Activated CD8-positive, alpha-beta T cell treated with anti-CD3 and anti-CD28 coated beads for 36 hours (primary cell): ENCODE data around the gene DDB1. TPM values are rescaled to one million over a fixed set of nuclear protein-coding genes. Genes with fewer than 3 reads are reported as not detected.

Source experiments
- ATAC-seq: fragments of 200-7000 bp; cut with Tn5 transposase; one replicate; pipeline ENCODE4 v1.10.0; 2021; ENCODE audit warnings: mild to moderate bottlenecking, moderate library complexity
- CTCF ChIA-PET: fragments of 350-600 bp; sonication (Branson Sonifier 250); formaldehyde crosslinking; loops from one replicate; lab custom pipeline; 2021; ENCODE audit warnings: antibody characterized with exemption; lab: Charles Lee
- POLR2A ChIA-PET: fragments of 350-600 bp; sonication (Branson Sonifier 250); formaldehyde crosslinking; loops from one replicate; lab custom pipeline; 2021; ENCODE audit warnings: antibody characterized with exemption; lab: Charles Lee
- DNase-seq: peaks from one replicate; pipeline ENCODE4 v3.0.0-alpha.2; 2020
- H3K27ac Mint-ChIP-seq: one replicate; pipeline ENCODE4 v1.8.0; 2021; ENCODE audit warnings: mild to moderate bottlenecking, mixed read lengths
- H3K27me3 Mint-ChIP-seq: one replicate; pipeline ENCODE4 v1.8.0; 2021; ENCODE audit warnings: mixed read lengths
- H3K36me3 Mint-ChIP-seq: one replicate; pipeline ENCODE4 v1.8.0; 2021; ENCODE audit warnings: low read depth, mixed read lengths
- H3K4me1 Mint-ChIP-seq: one replicate; pipeline ENCODE4 v1.8.0; 2021; ENCODE audit warnings: low read depth, mixed read lengths
- H3K4me3 Mint-ChIP-seq: one replicate; pipeline ENCODE4 v1.8.0; 2021; ENCODE audit warnings: mild to moderate bottlenecking, moderate library complexity, mixed read lengths
- H3K9me3 Mint-ChIP-seq: one replicate; pipeline ENCODE4 v1.8.0; 2021; ENCODE audit warnings: mixed read lengths
- intact Hi-C: fragments of 100-400 bp; cut with micrococcal nuclease; formaldehyde crosslinking; loops from one replicate; pipeline ENCODE4 v1.10.0; 2022
- total RNA-seq, 2 experiments: library from RNA; stranded (reverse); gene quantifications; one replicate each; pipeline ENCODE4 v1.2.3, GENCODE V29; 2021
- TF ChIP-seq, protein P1 (sequence below): fragments of 200-600 bp; IDR thresholded peaks from one replicate; pipeline ENCODE4 v1.8.0; 2022; ENCODE audit warnings: antibody characterized with exemption, mild to moderate bottlenecking

DDB1 gene
- total RNA-seq, 2 experiments from 2014 or later: 269 to 270 TPM

DNA sequence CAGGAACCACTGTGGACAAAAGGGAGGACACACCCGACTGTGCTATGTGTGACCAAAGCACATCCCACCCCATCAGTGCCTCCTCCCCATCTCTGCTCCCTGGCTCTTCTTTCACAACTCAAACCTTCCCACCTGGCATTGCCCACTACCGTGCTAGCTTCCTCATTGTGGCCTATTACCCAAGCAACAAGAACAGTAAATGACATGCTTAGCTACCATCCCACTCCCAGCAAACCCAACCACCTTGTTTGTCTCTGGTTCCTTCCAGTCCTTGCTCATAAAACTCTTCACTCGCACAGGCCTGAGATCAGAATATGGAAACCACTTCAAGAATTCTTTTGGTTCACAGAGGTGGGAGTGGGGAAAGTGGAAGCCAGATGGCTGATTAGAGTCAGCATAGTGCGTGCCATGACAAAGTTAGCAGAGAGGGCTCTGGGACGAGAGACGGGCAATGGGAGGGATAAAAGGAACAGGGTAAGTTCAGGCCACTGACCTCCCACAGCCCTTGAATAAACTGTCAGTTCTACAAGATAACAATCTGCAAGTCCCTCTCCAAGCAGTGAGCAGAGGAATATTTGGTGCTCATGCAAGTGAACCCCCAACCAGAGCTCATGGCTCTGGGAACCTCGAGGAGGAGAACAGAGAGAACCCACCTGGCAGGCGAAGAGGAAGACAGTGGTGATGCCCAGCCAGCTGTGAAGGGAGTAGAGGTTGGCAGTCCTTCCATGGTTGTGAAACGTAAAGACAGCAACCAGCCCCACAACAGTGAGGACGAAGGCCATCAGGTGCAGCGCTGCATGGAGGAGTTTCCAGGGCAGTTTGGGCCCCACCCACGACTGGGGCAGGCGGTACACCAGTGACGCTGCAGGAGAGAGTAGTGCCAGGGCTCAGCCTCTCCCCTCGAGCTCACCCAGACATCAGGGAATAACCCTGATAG, 20.5 kb upstream of the DDB1 start:
- intact Hi-C loops: no loop called here
- CTCF ChIA-PET: interaction anchor here (1.1 to 16.8 kb wide), 3 partner anchors 15 to 59 kb away, joined by 3 to 181 read pairs (median 3); partner anchors contain the start of genes DDB1, TKFC and VWCE
- DNase-seq (no peak), ATAC-seq (no peak)
- H3K4me3 Mint-ChIP-seq: no peak overlapping the region
- TF ChIP-seq, protein P1, sequence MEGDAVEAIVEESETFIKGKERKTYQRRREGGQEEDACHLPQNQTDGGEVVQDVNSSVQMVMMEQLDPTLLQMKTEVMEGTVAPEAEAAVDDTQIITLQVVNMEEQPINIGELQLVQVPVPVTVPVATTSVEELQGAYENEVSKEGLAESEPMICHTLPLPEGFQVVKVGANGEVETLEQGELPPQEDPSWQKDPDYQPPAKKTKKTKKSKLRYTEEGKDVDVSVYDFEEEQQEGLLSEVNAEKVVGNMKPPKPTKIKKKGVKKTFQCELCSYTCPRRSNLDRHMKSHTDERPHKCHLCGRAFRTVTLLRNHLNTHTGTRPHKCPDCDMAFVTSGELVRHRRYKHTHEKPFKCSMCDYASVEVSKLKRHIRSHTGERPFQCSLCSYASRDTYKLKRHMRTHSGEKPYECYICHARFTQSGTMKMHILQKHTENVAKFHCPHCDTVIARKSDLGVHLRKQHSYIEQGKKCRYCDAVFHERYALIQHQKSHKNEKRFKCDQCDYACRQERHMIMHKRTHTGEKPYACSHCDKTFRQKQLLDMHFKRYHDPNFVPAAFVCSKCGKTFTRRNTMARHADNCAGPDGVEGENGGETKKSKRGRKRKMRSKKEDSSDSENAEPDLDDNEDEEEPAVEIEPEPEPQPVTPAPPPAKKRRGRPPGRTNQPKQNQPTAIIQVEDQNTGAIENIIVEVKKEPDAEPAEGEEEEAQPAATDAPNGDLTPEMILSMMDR: no peak
- no peaks in the 10 kb centered on the region for H3K9me3 Mint-ChIP-seq
- no peak overlapping the region for H3K27ac Mint-ChIP-seq
- H3K4me1 Mint-ChIP-seq: peaks cover 17% of the 10 kb centered on the region
- peaks cover 14% of the 10 kb centered on the region for H3K36me3 Mint-ChIP-seq
- no peaks in the 10 kb centered on the region for H3K27me3 Mint-ChIP-seq
- POLR2A ChIA-PET: interaction anchor here (0.8 to 2.0 kb wide), 5 partner anchors 9 to 37 kb away, joined by 3 to 6 read pairs (median 3); partner anchors contain the start of gene TMEM138

GRCh38 chr11:61352038-61352437, 19.1 kb upstream of the DDB1 start:
- TF ChIP-seq, protein P1: no peak
- intact Hi-C loops: no loop called here
- DNase-seq: no peak
- no peaks in the 10 kb centered on the region for H3K27me3 Mint-ChIP-seq
- peaks cover 10% of the 10 kb centered on the region for H3K4me1 Mint-ChIP-seq
- no peak overlapping the region for H3K27ac Mint-ChIP-seq
- CTCF ChIA-PET: interaction anchor here (16.8 kb wide), 1 partner anchor 14 kb away, joined by 181 read pairs; the partner anchor contains the start of genes DDB1 and TKFC
- ATAC-seq: no peak
- POLR2A ChIA-PET: interaction anchor here (5.5 kb wide), 1 partner anchor 9 kb away, joined by 37 read pairs; the partner anchor contains the start of genes CYB561A3 and TMEM138
- no peak overlapping the region for H3K4me3 Mint-ChIP-seq
- peaks cover 14% of the 10 kb centered on the region for H3K36me3 Mint-ChIP-seq
- H3K9me3 Mint-ChIP-seq: no peaks in the 10 kb centered on the region

DNA sequence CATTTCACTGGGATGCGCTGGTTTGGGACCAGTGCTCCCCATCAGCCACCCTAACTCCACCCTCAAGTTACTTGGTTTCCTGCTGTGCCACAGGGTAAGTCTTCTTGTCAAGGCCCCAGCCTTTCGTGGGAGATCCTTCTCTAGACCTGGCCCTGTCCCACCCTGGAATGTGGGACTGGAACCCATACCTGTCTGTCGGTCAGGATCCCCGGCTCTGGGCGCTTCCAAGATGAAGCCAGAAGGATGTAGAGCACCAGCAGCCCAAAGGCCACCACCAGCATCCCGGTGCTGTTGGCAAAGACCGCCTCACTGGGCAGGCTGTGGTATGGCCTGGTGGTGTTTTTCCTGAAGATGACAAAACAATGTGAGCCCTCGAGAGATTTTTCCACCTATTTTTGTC, 17.9 kb upstream of the DDB1 start:
- no peak for ATAC-seq

GRCh38 chr11:61350336-61350735, 17.4 kb upstream of the DDB1 start:
- ATAC-seq: no peak
- H3K27ac Mint-ChIP-seq: no peak overlapping the region

More for the DNA sequence above, 17.9 kb upstream of the DDB1 start:
- Mint-ChIP-seq H3K27ac (no peak overlapping the region), H3K36me3 (peaks cover 14% of the 10 kb centered on the region), H3K9me3 (no peaks in the 10 kb centered on the region), H3K27me3 (no peaks in the 10 kb centered on the region), H3K4me1 (peaks cover 2% of the 10 kb centered on the region), H3K4me3 (no peak overlapping the region)
- ChIA-PET POLR2A (interaction anchor here (5.5 kb wide), 1 partner anchor 11 kb away, joined by 37 read pairs; the partner anchor contains the start of genes CYB561A3 and TMEM138), CTCF (no interaction called here)
- intact Hi-C loops: no loop called here
- DNase-seq: no peak
- TF ChIP-seq, protein P1: no peak

More at GRCh38 chr11:61350336-61350735, 17.4 kb upstream of the DDB1 start:
- Mint-ChIP-seq H3K9me3 (no peaks in the 10 kb centered on the region), H3K27me3 (no peaks in the 10 kb centered on the region), H3K4me1 (peaks cover 2% of the 10 kb centered on the region), H3K4me3 (no peak overlapping the region), H3K36me3 (peaks cover 14% of the 10 kb centered on the region)
- TF ChIP-seq, protein P1: no peak
- POLR2A ChIA-PET: interaction anchor here (5.5 kb wide), 1 partner anchor 11 kb away, joined by 37 read pairs; the partner anchor contains the start of genes CYB561A3 and TMEM138
- no peak for DNase-seq
- CTCF ChIA-PET: interaction anchor here (2.5 to 2.9 kb wide), 2 partner anchors 14 to 35 kb away, joined by 12 to 16 read pairs; no protein-coding TSS in a partner anchor
- intact Hi-C loops: no loop called here
